IMR-90 (cell line): ENCODE measurements around the gene CDKAL1. TPM values are rescaled to one million over a fixed set of nuclear protein-coding genes. Genes with fewer than 3 reads are reported as not detected.

Experiments
- ATAC-seq: fragments of 200-7000 bp; cut with Tn5 transposase; 2 replicates; pipeline ENCODE4 v1.9.1; 2020; ENCODE audit warnings: low read depth, mild to moderate bottlenecking, moderate library complexity
- BruUV-seq: library from RNA; stranded (reverse); fragments of 400-500 nt; replicated peaks from 2 replicates; lab custom pipeline; 2021; lab: Mats Ljungman, UMichigan
- CTCF ChIA-PET: fragments of 300-600 bp; formaldehyde crosslinking; extraction: SDS; loops from one replicate; lab custom pipeline; 2021; ENCODE audit warnings: antibody characterized with exemption; lab: Yijun Ruan, JAX
- POLR2A ChIA-PET: fragments of 300-600 bp; sonication (Branson Sonifier 250); formaldehyde crosslinking; loops from one replicate; lab custom pipeline; 2022; ENCODE audit warnings: antibody characterized with exemption; ENCODE audit not compliant: unreplicated experiment; lab: Charles Lee
- DNase-seq: peaks from one replicate; pipeline ENCODE4 v3.0.0; 2013
- H2AFZ ChIP-seq: replicated peaks from 2 replicates; pipeline ENCODE3; 2013; ENCODE audit warnings: low read length, mild to moderate bottlenecking; ENCODE audit not compliant: poor library complexity
- H2AK5ac ChIP-seq: 2 replicates; pipeline ENCODE4 v1.6.1; 2013; ENCODE audit warnings: low read depth, low read length, inconsistent platforms
- H2AK9ac ChIP-seq: replicated peaks from 2 replicates; pipeline ENCODE3; 2013; ENCODE audit warnings: mild to moderate bottlenecking, low read depth, low read length, moderate library complexity; ENCODE audit not compliant: poor library complexity
- H2BK120ac ChIP-seq: 2 replicates; pipeline ENCODE4 v1.6.1; 2013; ENCODE audit warnings: low read depth, low read length, inconsistent platforms
- H2BK15ac ChIP-seq: 3 replicates; pipeline ENCODE4 v1.6.1; 2013; ENCODE audit warnings: low read depth, low read length, inconsistent platforms
- H2BK20ac ChIP-seq: 2 replicates; pipeline ENCODE4 v1.6.1; 2013; ENCODE audit warnings: low read depth, mild to moderate bottlenecking, inconsistent platforms, low read length, moderate library complexity
- H2BK5ac ChIP-seq: 2 replicates; pipeline ENCODE4 v1.6.1; 2013; ENCODE audit warnings: mild to moderate bottlenecking, low read depth, low read length, inconsistent platforms; ENCODE audit not compliant: poor library complexity, severe bottlenecking
- H3K14ac ChIP-seq: replicated peaks from 2 replicates; pipeline ENCODE4 v1.6.1; 2013; ENCODE audit warnings: low read depth, low read length, inconsistent platforms
- H3K18ac ChIP-seq: 2 replicates; pipeline ENCODE4 v1.6.1; 2013; ENCODE audit warnings: low read depth, low read length, control low read depth
- H3K23ac ChIP-seq: 2 replicates; pipeline ENCODE4 v1.6.1; 2013; ENCODE audit warnings: low read depth, low read length, inconsistent platforms
- H3K27ac ChIP-seq: 2 replicates; pipeline ENCODE4 v1.5.1; 2013; ENCODE audit warnings: mild to moderate bottlenecking, control low read depth, low read length; ENCODE audit not compliant: insufficient read depth
- H3K27me3 ChIP-seq: 2 replicates; pipeline ENCODE4 v1.6.1; 2013; ENCODE audit warnings: low read length; ENCODE audit not compliant: control insufficient read depth, insufficient read depth
- H3K36me3 ChIP-seq: 2 replicates; pipeline ENCODE4 v1.6.1; 2013; ENCODE audit warnings: low read length, mixed read lengths; ENCODE audit not compliant: control insufficient read depth, insufficient read depth
- H3K4ac ChIP-seq: 2 replicates; pipeline ENCODE4 v1.6.1; 2013; ENCODE audit warnings: low read depth, low read length, inconsistent platforms
- H3K4me1 ChIP-seq: 2 replicates; pipeline ENCODE4 v1.6.1; 2013; ENCODE audit warnings: low read length, mixed read lengths; ENCODE audit not compliant: control insufficient read depth, insufficient read depth
- H3K4me2 ChIP-seq: 2 replicates; pipeline ENCODE4 v1.6.1; 2013; ENCODE audit warnings: low read depth, mild to moderate bottlenecking, control low read depth, low read length, moderate library complexity
- H3K4me3 ChIP-seq: 2 replicates; pipeline ENCODE4 v1.5.1; 2013; ENCODE audit warnings: low read depth, mild to moderate bottlenecking, control low read depth, low read length, moderate library complexity; ENCODE audit not compliant: insufficient read depth
- H3K56ac ChIP-seq: 2 replicates; pipeline ENCODE4 v1.6.1; 2013; ENCODE audit warnings: low read length, inconsistent platforms; ENCODE audit not compliant: insufficient read depth; ENCODE audit errors: extremely low read depth
- H3K79me1 ChIP-seq, 2 experiments: 2 replicates each; pipeline ENCODE4 v1.6.1; 2013; ENCODE audit warnings: low read length in 2 of 2, inconsistent platforms in 1 of 2, low read depth in 1 of 2
- H3K9ac ChIP-seq: 2 replicates; pipeline ENCODE4 v1.6.1; 2013; ENCODE audit warnings: low read depth, low read length, control low read depth
- H3K9me1 ChIP-seq: 2 replicates; pipeline ENCODE4 v1.6.1; 2013; ENCODE audit warnings: low read length, inconsistent platforms; ENCODE audit not compliant: insufficient read depth
- H3K9me3 ChIP-seq: 2 replicates; pipeline ENCODE4 v1.6.1; 2013; ENCODE audit warnings: low read length; ENCODE audit not compliant: control insufficient read depth, insufficient read depth
- H4K20me1 ChIP-seq: 2 replicates; pipeline ENCODE4 v1.6.1; 2013; ENCODE audit warnings: low read length, inconsistent platforms; ENCODE audit not compliant: insufficient read depth
- H4K5ac ChIP-seq: 2 replicates; pipeline ENCODE4 v1.6.1; 2013; ENCODE audit warnings: mild to moderate bottlenecking, low read depth, low read length, control low read depth
- H4K8ac ChIP-seq, 2 experiments: 2 replicates each; pipeline ENCODE4 v1.6.1; 2013; ENCODE audit warnings: low read depth in 2 of 2, low read length in 2 of 2, control low read depth in 1 of 2, inconsistent platforms in 1 of 2
- H4K91ac ChIP-seq: 2 replicates; pipeline ENCODE4 v1.6.1; 2013; ENCODE audit warnings: low read depth, low read length, inconsistent platforms; ENCODE audit not compliant: insufficient read depth
- BHLHE40 ChIP-seq: fragments of 150-350 bp; IDR thresholded peaks from 2 replicates; pipeline ENCODE4 v1.6.1; 2016; ENCODE audit warnings: mild to moderate bottlenecking, low read depth, low read length
- CEBPB ChIP-seq: IDR thresholded peaks from 2 replicates; pipeline ENCODE4 v1.6.1; 2012; ENCODE audit warnings: low read depth, low read length, improper control_type of control experiment
- CHD1 ChIP-seq: IDR thresholded peaks from 2 replicates; pipeline ENCODE4 v1.6.1; 2012; ENCODE audit warnings: low read depth, low read length, improper control_type of control experiment
- ELK1 ChIP-seq: fragments of 150-350 bp; IDR thresholded peaks from 2 replicates; pipeline ENCODE4 v1.6.1; 2016; ENCODE audit warnings: low read depth, mild to moderate bottlenecking, low read length, moderate library complexity, borderline replicate concordance
- FOS ChIP-seq: fragments of 150-350 bp; IDR thresholded peaks from 2 replicates; pipeline ENCODE4 v1.6.1; 2016; ENCODE audit warnings: low read depth, low read length
- MAFK ChIP-seq: IDR thresholded peaks from 2 replicates; pipeline ENCODE4 v1.6.1; 2012; ENCODE audit warnings: low read depth, low read length, improper control_type of control experiment
- MAZ ChIP-seq: IDR thresholded peaks from 2 replicates; pipeline ENCODE4 v1.6.1; 2012; ENCODE audit warnings: low read depth, mild to moderate bottlenecking, low read length, improper control_type of control experiment, moderate library complexity, borderline replicate concordance
- MXI1 ChIP-seq: IDR thresholded peaks from 2 replicates; pipeline ENCODE4 v1.6.1; 2012; ENCODE audit warnings: low read depth, mild to moderate bottlenecking, low read length, moderate library complexity, borderline replicate concordance
- NFE2L2 ChIP-seq: fragments of 150-350 bp; IDR thresholded peaks from 2 replicates; pipeline ENCODE4 v1.6.1; 2016; ENCODE audit warnings: low read depth, mild to moderate bottlenecking, low read length
- POLR2A ChIP-seq: IDR thresholded peaks from 2 replicates; pipeline ENCODE4 v1.6.1; 2012; ENCODE audit warnings: mild to moderate bottlenecking, low read depth, low read length
- RAD21 ChIP-seq: IDR thresholded peaks from 2 replicates; pipeline ENCODE4 v1.6.1; 2012; ENCODE audit warnings: low read length, improper control_type of control experiment
- RCOR1 ChIP-seq: IDR thresholded peaks from 2 replicates; pipeline ENCODE4 v1.6.1; 2012; ENCODE audit warnings: mild to moderate bottlenecking, low read length, improper control_type of control experiment; ENCODE audit not compliant: insufficient replicate concordance
- RFX5 ChIP-seq: IDR thresholded peaks from 2 replicates; pipeline ENCODE4 v1.8.0; 2012; ENCODE audit warnings: low read depth, mild to moderate bottlenecking, low read length, moderate library complexity
- SMC3 ChIP-seq: fragments of 150-350 bp; IDR thresholded peaks from 2 replicates; pipeline ENCODE4 v1.6.1; 2016; ENCODE audit warnings: low read depth, mild to moderate bottlenecking, antibody characterized with exemption, low read length, moderate library complexity
- WGBS, 2 experiments: methylation state at CpG; one replicate each; pipeline versions ENCODE4 v1.1.5 to v1.1.7; 2013; ENCODE audit warnings: missing lambda C conversion rate in 2 of 2; ENCODE audit not compliant: insufficient read length in 1 of 2; ENCODE audit errors: extremely low coverage in 2 of 2; 5-methylcytosine and 5-hydroxymethylcytosine counted together
- dilution Hi-C: fragments of 300-500 bp; cut with HindIII; formaldehyde crosslinking; loops from one replicate; pipeline ENCODE4 v1.14.3; 2018; ENCODE audit warnings: low sequenced_read_pairs; ENCODE audit not compliant: unreplicated experiment
- in situ Hi-C: fragments of 300-500 bp; cut with MboI; formaldehyde crosslinking; loops from 3 replicates; pipeline ENCODE4 v1.14.3; 2019; ENCODE audit warnings: low sequenced_read_pairs, inconsistent platforms, mixed read lengths
- intact Hi-C: fragments of 100-400 bp; cut with micrococcal nuclease; formaldehyde crosslinking; loops from 2 replicates; pipeline ENCODE4 v1.10.0; 2022
- polyA plus RNA-seq, 3 experiments: library from polyadenylated mRNA; depleted of rRNA; stranded (reverse); fragments of >200 nt; gene quantifications; 2 replicates each; pipeline ENCODE4 v1.2.3, GENCODE V29; 2012; ENCODE audit warnings: low replicate concordance in 1 of 3
- total RNA-seq: library from RNA; depleted of rRNA; stranded (reverse); fragments of >200 nt; gene quantifications from 2 replicates; pipeline ENCODE4 v1.2.3, GENCODE V29; 2012
- TF ChIP-seq, protein P1 (sequence below): conservative IDR thresholded peaks from 2 replicates; pipeline ENCODE4 v1.5.1; 2012; ENCODE audit warnings: mild to moderate bottlenecking, low read depth, low read length, improper control_type of control experiment
- TF ChIP-seq, protein P2 (sequence below): fragments of 150-350 bp; IDR thresholded peaks from 2 replicates; pipeline ENCODE4 v1.6.1; 2017; ENCODE audit warnings: mild to moderate bottlenecking, antibody characterized with exemption, low read length, low read depth

CDKAL1 gene
- total and polyA plus RNA-seq, 2 of the 4 experiments (the other 2 are of a cell fraction) = 3.7 to 13.1 TPM

GRCh38 chr6:20812776-20813175, 278.5 kb downstream of the CDKAL1 start:
- H3K27me3 ChIP-seq = no peaks in the 10 kb centered on the region
- TF ChIP-seq RCOR1 (no peak), MAZ (no peak), BHLHE40 (no peak), NFE2L2 (no peak), POLR2A (no peak), RAD21 (no peak), CHD1 (no peak), RFX5 (no peak), CEBPB (no peak), FOS (no peak), SMC3 (no peak), ELK1 (no peak), MXI1 (no peak), MAFK (no peak)
- TF ChIP-seq, protein P1, sequence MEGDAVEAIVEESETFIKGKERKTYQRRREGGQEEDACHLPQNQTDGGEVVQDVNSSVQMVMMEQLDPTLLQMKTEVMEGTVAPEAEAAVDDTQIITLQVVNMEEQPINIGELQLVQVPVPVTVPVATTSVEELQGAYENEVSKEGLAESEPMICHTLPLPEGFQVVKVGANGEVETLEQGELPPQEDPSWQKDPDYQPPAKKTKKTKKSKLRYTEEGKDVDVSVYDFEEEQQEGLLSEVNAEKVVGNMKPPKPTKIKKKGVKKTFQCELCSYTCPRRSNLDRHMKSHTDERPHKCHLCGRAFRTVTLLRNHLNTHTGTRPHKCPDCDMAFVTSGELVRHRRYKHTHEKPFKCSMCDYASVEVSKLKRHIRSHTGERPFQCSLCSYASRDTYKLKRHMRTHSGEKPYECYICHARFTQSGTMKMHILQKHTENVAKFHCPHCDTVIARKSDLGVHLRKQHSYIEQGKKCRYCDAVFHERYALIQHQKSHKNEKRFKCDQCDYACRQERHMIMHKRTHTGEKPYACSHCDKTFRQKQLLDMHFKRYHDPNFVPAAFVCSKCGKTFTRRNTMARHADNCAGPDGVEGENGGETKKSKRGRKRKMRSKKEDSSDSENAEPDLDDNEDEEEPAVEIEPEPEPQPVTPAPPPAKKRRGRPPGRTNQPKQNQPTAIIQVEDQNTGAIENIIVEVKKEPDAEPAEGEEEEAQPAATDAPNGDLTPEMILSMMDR = no peak
- TF ChIP-seq, protein P2, sequence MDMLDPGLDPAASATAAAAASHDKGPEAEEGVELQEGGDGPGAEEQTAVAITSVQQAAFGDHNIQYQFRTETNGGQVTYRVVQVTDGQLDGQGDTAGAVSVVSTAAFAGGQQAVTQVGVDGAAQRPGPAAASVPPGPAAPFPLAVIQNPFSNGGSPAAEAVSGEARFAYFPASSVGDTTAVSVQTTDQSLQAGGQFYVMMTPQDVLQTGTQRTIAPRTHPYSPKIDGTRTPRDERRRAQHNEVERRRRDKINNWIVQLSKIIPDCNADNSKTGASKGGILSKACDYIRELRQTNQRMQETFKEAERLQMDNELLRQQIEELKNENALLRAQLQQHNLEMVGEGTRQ = no peak
- H3K4me1 ChIP-seq = peaks cover 7% of the 10 kb centered on the region
- H4K20me1 ChIP-seq = no peaks in the 10 kb centered on the region
- peaks cover 3% of the 10 kb centered on the region for H3K9me1 ChIP-seq
- H3K18ac ChIP-seq = no peak overlapping the region
- no peaks in the 10 kb centered on the region for H3K36me3 ChIP-seq
- H2AK5ac ChIP-seq = no peak overlapping the region
- no peak overlapping the region for H2BK5ac ChIP-seq
- no CpG with 5 or more reads among the region's 2 CpGs for WGBS, 2 experiments
- H3K4ac ChIP-seq = no peak overlapping the region; the same call in 1 of the 2 replicates
- H3K9ac ChIP-seq = no peak overlapping the region
- peak overlapping the region; percentile 26; the same call in 1 of the 2 replicates for H2BK120ac ChIP-seq
- POLR2A ChIA-PET = no interaction called here
- no peaks in the 10 kb centered on the region for H3K9me3 ChIP-seq
- H3K14ac ChIP-seq = no peak overlapping the region
- in situ Hi-C loops = no loop called here
- no peak overlapping the region for H2AK9ac ChIP-seq
- no peak overlapping the region for H3K27ac ChIP-seq
- H3K56ac ChIP-seq = no peak overlapping the region
- no TSS peak for BruUV-seq
- H2BK15ac ChIP-seq = no peak overlapping the region
- no peak overlapping the region; the same call in 1 of the 2 replicates for H2BK20ac ChIP-seq
- no peak overlapping the region for H4K8ac ChIP-seq
- no peak overlapping the region for H4K91ac ChIP-seq
- CTCF ChIA-PET = no interaction called here
- no peak overlapping the region for H3K23ac ChIP-seq
- no peak for ATAC-seq
- H3K4me3 ChIP-seq = no peak overlapping the region
- no peak overlapping the region for H3K4me2 ChIP-seq
- DNase-seq = no peak
- H3K79me1 ChIP-seq = peaks cover 4 to 5% of the 10 kb centered on the region in 2 experiments; a peak in 3 of 4 replicates
- dilution Hi-C loops = no loop called here
- H2AFZ ChIP-seq = no peak overlapping the region
- intact Hi-C loops = loop anchor here (5.0 kb wide), 2 partner anchors 410 to 775 kb away; partner anchors contain the start of gene E2F3
- no peak overlapping the region for H4K5ac ChIP-seq
